ENCODE data around the gene PARP15. TPM values are rescaled to one million over a fixed set of nuclear protein-coding genes. Genes with fewer than 3 reads are reported as not detected.

The PARP15 gene
- total and polyA plus RNA-seq, 2 experiments from 2014 or later, result 0.39 to 0.87 TPM

GRCh38 chr3:122548076-122548475, 29.4 kb upstream of the PARP15 start (continued):
- no peak for TF ChIP-seq ZNF462 (CRISPR knock-in tag; IDR thresholded peaks at IDR 0.05)
- TF ChIP-seq CREB1 (CRISPR knock-in tag; IDR thresholded peaks at IDR 0.05; ENCODE audit: low read depth), result no peak

GRCh38 chr3:122548619-122549018, 28.8 kb upstream of the PARP15 start:
- Mint-ChIP-seq H3K9me3 (no peaks in the 10 kb centered on the region), H3K36me3 (ENCODE audit: low read depth) (no peaks in the 10 kb centered on the region)
- H3K79me2 ChIP-seq (replicated peaks; ENCODE audit: insufficient read depth), result no peaks in the 10 kb centered on the region

More at GRCh38 chr3:122548619-122549018, 28.8 kb upstream of the PARP15 start:
- H3K4me1 ChIP-seq (ENCODE audit: insufficient read depth), result peaks cover 9% of the 10 kb centered on the region; the same call in 1 of the 2 replicates
- no peak overlapping the region for H2AFZ ChIP-seq
- H3K27me3 Mint-ChIP-seq (ENCODE audit: insufficient read depth, low read depth, poor library complexity), result no peaks in the 10 kb centered on the region
- no peak overlapping the region for H3K4me2 ChIP-seq
- H3K27ac Mint-ChIP-seq, result no peak overlapping the region
- H3K27ac ChIP-seq (ENCODE audit: low read depth), result no peak overlapping the region
- no peaks in the 10 kb centered on the region for H3F3A ChIP-seq (replicated peaks; ENCODE audit: low read depth)
- no peak overlapping the region for H3K4me3 ChIP-seq
- no peaks in the 10 kb centered on the region; the same call in 1 of the 2 replicates for H3K9me2 ChIP-seq (ENCODE audit: insufficient read depth)
- H3K36me3 ChIP-seq (ENCODE audit: insufficient read depth), result no peaks in the 10 kb centered on the region
- ATAC-seq, result no peak
- peaks cover 10% of the 10 kb centered on the region for H3K4me1 Mint-ChIP-seq
- no peaks in the 10 kb centered on the region for H3K27me3 ChIP-seq (ENCODE audit: insufficient read depth)
- no peaks in the 10 kb centered on the region for H4K20me1 ChIP-seq (replicated peaks; ENCODE audit: insufficient read depth)
- DNase-seq (ENCODE audit: low spot score), result no peak
- no peak overlapping the region for H3K4me3 Mint-ChIP-seq
- TF ChIP-seq JUNB (IDR thresholded peaks at IDR 0.05; ENCODE audit: unreplicated experiment) (no peak), ZNF331 (CRISPR knock-in tag; IDR thresholded peaks at IDR 0.05; ENCODE audit: low read depth) (no peak), EZH2phosphoT487 (IDR thresholded peaks at IDR 0.05; ENCODE audit: unreplicated experiment) (no peak), EZH2 (IDR thresholded peaks at IDR 0.05; ENCODE audit: low read depth, unreplicated experiment) (no peak), ZNF114 (CRISPR knock-in tag; IDR thresholded peaks at IDR 0.05) (no peak), CREB1 (CRISPR knock-in tag; IDR thresholded peaks at IDR 0.05; ENCODE audit: low read depth) (no peak)
- TF ChIP-seq, protein P1, sequence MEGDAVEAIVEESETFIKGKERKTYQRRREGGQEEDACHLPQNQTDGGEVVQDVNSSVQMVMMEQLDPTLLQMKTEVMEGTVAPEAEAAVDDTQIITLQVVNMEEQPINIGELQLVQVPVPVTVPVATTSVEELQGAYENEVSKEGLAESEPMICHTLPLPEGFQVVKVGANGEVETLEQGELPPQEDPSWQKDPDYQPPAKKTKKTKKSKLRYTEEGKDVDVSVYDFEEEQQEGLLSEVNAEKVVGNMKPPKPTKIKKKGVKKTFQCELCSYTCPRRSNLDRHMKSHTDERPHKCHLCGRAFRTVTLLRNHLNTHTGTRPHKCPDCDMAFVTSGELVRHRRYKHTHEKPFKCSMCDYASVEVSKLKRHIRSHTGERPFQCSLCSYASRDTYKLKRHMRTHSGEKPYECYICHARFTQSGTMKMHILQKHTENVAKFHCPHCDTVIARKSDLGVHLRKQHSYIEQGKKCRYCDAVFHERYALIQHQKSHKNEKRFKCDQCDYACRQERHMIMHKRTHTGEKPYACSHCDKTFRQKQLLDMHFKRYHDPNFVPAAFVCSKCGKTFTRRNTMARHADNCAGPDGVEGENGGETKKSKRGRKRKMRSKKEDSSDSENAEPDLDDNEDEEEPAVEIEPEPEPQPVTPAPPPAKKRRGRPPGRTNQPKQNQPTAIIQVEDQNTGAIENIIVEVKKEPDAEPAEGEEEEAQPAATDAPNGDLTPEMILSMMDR (conservative IDR thresholded peaks at IDR 0.05; ENCODE audit: low read depth in 2 of 2), result no peak
